Stimulated activated CD4-positive, alpha-beta T cell treated with anti-CD3 and anti-CD28 coated beads, TNF-alpha, amount 100 ng/mL, for 24 hours (primary cell): ENCODE measurements around the gene PPP2R5A.
"Not testable (repeated sequence)": the region's sequence is repeated elsewhere in the genome, so short reads cannot be mapped to it uniquely, and the experiment has no call there.

Experiments
- DNase-seq, 3 experiments: peaks; one replicate each; pipeline ENCODE4 v3.0.0-alpha.2; 2020; ENCODE audit warnings: low read depth in 3 of 3

PPP2R5A gene

DNA sequence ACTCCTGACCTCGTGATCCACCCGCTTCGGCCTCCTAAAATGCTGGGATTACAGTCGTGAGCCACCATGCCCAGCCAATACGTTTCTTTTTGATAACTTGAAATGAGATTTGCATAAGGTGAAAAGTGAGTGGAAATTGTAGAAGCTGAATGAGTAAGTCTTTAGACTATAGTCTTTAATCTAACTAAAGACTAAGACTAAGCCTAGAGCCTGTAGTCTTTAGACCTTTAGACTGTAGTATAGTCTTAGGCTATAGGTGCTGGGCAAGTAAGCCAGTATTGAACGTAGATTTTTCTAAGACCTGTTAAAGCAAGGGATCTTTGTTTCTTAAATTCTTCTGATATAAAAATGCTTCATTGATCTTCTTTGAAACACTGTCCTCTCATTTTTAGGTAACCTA lies 12.1 kb downstream of the PPP2R5A start:
- DNase-seq, result no peak

GRCh38 chr1:212301580-212301979 lies 16.4 kb downstream of the PPP2R5A start:
- DNase-seq, result no peak

DNA sequence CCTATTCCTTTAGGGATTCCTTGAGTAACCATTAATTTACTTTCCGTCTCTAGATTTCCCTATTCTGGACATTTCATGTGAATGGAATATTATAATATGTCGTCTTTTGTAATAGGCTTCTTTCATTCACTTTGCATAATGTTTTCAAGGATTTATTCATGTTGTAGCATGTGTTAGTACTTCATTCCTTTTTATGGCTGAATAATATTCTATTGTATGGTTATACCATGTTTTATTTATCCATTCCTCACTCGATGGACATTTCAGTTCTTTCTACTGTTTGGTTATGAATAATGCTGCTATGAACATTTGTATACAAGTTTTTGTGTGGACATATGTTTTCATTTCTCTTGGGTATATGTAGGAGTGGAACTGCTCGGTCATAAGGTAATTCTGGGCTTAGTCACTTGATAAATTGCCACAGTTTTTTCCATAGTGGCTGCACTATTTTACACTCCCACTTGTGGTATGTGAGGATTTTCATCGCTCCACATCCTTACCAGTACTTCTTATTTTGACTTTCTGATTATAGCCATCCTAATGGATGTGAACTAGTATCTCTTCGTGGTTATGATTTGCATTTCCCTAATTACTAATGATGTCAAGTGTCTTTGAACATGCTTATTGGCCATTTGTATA lies 17.7 kb downstream of the PPP2R5A start:
- DNase-seq, result no peak

DNA sequence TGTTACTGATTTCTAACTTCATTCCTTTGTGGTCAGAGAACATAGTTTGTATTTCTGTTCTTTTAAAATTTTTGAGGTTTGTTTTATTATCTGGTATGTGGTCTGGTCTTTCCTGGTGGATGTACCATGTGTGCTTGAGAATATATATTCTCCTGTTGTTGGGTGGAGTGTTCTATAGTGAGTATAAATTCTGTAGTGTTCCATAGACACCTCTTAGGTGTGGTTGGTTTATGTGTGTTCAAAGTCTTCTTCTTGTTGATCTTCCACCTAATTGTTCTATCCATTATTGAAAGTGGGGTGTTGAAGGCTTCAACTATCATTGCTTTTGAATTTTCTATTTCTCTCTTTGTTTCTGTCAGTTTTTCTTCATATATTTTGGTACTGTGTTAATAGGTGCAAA lies 20.1 kb downstream of the PPP2R5A start:
- no peak for DNase-seq

DNA sequence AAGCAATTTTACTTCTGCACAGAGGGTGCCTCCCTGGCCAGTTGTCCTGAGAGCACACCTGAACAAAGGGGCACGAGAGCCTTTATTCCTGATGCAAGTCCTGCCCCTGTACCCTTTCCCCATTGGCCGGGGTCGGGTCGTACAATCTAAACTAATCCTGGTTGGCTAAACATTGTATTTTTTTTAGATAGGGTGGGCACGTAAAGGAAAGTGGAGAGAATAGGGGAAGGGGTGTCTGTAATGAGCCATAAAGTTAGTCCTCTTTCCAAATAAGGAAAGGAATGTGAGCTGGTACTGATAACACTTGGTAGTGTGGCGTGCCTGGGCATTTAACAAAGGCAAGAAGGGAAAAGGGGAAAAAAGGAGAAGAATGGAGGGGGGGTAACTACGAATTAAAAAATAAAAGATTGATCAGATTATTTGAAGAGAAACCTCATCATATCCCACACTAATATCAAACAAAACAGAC lies 20.8 kb downstream of the PPP2R5A start:
- DNase-seq, result not testable (repeated sequence)

GRCh38 chr1:212309967-212310366 lies 24.8 kb downstream of the PPP2R5A start:
- no peak for DNase-seq

GRCh38 chr1:212310383-212310782 lies 25.2 kb downstream of the PPP2R5A start:
- DNase-seq, result no peak

DNA sequence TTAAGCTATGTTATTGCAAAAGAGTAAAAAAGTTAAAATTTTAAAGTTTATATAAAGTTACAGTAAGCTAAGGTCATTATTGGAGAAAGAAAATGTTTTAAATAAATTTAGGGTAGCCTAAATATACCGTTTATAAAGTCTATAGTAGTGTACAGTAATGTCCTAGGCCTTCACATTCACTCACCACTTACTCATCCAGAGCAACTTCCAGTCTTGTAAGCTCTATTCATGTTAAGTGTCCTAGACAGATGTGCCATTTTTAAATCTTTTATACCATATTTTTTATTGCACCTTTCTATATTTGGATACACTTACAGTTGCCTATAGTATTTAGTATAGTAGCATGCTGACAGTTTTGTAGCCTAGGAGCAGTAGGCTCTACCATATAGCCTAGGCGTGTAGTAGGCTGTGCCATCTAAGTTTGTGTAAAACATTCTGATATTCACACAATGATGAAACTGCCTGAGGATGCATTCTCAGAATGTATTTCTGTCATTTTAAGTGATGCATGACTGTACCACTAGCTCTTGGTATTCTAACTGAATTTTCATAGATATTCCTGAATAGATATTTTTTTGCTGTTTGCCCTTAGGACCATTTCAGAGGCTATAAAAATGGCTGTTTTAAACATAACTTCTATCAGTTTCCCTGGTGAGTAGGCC lies 26.8 kb downstream of the PPP2R5A start:
- no peak for DNase-seq

- no peak for DNase-seq
Measured at GRCh38 chr1:212313616-212314015, 28.4 kb downstream of the PPP2R5A start.

- no peak for DNase-seq
Measured at GRCh38 chr1:212315184-212315583, 30.0 kb downstream of the PPP2R5A start.

GRCh38 chr1:212315907-212316306 lies 30.7 kb downstream of the PPP2R5A start:
- no peak for DNase-seq

GRCh38 chr1:212317916-212318315 lies 32.7 kb downstream of the PPP2R5A start:
- no peak for DNase-seq

- DNase-seq, result not testable (repeated sequence)
Measured at GRCh38 chr1:212321031-212321430, 35.8 kb downstream of the PPP2R5A start.

- DNase-seq, result no peak
Measured at GRCh38 chr1:212323066-212323465, 37.9 kb downstream of the PPP2R5A start.

DNA sequence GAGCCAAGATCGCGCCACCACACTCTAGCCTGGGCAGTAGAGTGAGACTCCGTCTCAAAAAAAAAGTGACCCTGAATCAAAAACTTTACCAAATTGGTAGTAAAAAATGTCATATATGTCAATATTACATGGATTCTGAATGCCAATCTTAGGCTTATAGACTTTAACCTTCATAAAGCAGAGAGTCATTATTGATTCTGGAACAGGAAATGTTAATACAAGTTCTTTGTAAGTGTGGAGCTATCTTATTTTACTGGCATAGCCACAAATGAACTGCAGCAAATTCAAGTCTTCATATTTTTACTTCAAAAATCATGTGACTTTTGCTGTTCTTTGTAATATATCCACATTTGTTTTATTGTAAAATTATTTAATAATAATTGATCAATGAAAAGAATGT lies 41.3 kb downstream of the PPP2R5A start:
- no peak for DNase-seq

GRCh38 chr1:212328248-212328647 lies 43.0 kb downstream of the PPP2R5A start:
- DNase-seq, result no peak

GRCh38 chr1:212329105-212329504 lies 43.9 kb downstream of the PPP2R5A start:
- no peak for DNase-seq

- no peak for DNase-seq
Measured at GRCh38 chr1:212341090-212341489, 55.9 kb downstream of the PPP2R5A start.

GRCh38 chr1:212344905-212345304 lies 59.7 kb downstream of the PPP2R5A start:
- no peak for DNase-seq

DNA sequence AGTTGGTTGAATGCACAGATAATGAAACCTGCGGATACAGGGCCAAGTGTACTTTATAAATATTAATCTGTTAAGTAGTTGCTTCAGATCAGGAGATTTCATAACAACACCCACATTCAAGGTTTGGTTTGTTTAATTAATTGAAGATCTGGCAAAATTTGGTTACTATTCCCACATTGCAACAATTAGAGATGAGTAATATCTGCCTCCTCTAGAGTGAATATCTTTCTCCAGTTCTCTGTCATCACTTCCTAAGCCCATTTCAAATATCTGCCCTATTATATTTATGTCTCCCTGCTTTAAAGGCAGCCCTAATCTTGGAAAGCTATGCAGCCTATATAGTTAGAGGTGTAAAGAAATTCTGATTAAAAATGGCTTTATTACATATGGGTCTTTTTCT lies 61.4 kb downstream of the PPP2R5A start:
- DNase-seq, result no peak

GRCh38 chr1:212351588-212352362 lies 66.6 kb downstream of the PPP2R5A start:
- DNase-seq, result no peak

- DNase-seq, result no peak
Measured at GRCh38 chr1:212353181-212353580, 68.0 kb downstream of the PPP2R5A start.

DNA sequence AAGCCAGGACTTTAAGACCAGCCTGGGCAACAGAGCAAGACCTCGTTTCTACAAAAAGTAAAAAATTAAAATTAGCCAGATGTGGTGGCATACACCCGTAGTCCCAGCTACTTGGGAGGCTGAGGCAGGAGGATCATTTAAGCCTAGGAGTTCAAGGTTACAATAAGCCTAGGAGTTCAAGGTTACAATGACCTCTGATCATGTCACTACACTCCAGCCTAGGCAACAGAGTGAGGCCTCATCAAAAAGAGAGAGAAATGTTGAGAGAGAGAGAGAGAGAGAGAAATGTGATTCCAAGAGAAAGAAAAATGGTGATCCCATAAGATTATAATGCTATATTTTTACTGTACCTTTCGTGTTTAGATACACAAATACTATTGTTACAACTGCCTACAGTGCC lies 69.3 kb downstream of the PPP2R5A start:
- DNase-seq, result no peak
